GM12872 (cell line): ENCODE data around the gene CLCN6.

Source experiments
- TF ChIP-seq, protein P1 (sequence below): IDR thresholded peaks from 3 replicates; pipeline ENCODE4 v1.5.1; 2011; ENCODE audit warnings: low read depth, mild to moderate bottlenecking, low read length, moderate library complexity; ENCODE audit not compliant: insufficient read depth

Gene CLCN6

GRCh38 chr1:11891433-11892186, 85.6 kb downstream of the CLCN6 start:
- TF ChIP-seq, protein P1, sequence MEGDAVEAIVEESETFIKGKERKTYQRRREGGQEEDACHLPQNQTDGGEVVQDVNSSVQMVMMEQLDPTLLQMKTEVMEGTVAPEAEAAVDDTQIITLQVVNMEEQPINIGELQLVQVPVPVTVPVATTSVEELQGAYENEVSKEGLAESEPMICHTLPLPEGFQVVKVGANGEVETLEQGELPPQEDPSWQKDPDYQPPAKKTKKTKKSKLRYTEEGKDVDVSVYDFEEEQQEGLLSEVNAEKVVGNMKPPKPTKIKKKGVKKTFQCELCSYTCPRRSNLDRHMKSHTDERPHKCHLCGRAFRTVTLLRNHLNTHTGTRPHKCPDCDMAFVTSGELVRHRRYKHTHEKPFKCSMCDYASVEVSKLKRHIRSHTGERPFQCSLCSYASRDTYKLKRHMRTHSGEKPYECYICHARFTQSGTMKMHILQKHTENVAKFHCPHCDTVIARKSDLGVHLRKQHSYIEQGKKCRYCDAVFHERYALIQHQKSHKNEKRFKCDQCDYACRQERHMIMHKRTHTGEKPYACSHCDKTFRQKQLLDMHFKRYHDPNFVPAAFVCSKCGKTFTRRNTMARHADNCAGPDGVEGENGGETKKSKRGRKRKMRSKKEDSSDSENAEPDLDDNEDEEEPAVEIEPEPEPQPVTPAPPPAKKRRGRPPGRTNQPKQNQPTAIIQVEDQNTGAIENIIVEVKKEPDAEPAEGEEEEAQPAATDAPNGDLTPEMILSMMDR = no peak
